HFF-Myc (cell line): Measurements from ENCODE around the gene PIP5K1A.
A peak's percentile ranks its signal among the peaks of the same experiment; 100 is the strongest.

Experiments used
- DNase-seq: peaks from one replicate; pipeline ENCODE4 v3.0.0-alpha.2; 2011; ENCODE audit warnings: low read depth; ENCODE audit errors: extremely low read depth
- H3K4me3 ChIP-seq: replicated peaks from 2 replicates; pipeline ENCODE4 v1.5.1; 2011; ENCODE audit warnings: low read depth, mild to moderate bottlenecking, control low read depth, low read length
- CTCF ChIP-seq: IDR thresholded peaks from 2 replicates; pipeline ENCODE4 v1.5.1; 2012; ENCODE audit warnings: mild to moderate bottlenecking, low read depth, low read length, control low read depth; ENCODE audit errors: missing control alignments

The PIP5K1A gene

GRCh38 chr1:151282883-151283725, 84.8 kb downstream of the PIP5K1A start:
- no peak for DNase-seq
- peak overlapping the region; percentile 57 for H3K4me3 ChIP-seq
- no peak for TF ChIP-seq CTCF

- TF ChIP-seq CTCF, result no peak
- no peak for DNase-seq
- H3K4me3 ChIP-seq, result peak overlapping the region; percentile 57
Measured at GRCh38 chr1:151284013-151284577, 85.7 kb downstream of the PIP5K1A start.

GRCh38 chr1:151286619-151287340, 88.4 kb downstream of the PIP5K1A start:
- no peak overlapping the region for H3K4me3 ChIP-seq
- no peak for TF ChIP-seq CTCF
- DNase-seq, result no peak

DNA sequence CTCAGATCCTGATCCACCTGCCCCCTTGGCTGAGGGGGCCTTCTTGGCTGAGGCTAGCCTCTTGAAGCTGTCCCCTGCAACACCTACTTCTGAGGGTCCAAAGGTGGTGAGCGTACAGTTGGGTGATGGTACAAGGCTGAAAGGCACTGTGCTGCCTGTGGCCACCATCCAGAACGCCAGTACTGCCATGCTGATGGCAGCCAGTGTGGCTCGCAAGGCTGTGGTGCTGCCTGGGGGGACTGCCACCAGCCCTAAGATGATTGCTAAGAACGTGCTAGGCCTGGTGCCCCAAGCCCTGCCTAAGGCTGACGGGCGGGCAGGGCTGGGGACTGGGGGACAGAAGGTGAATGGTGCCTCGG, 89.0 kb downstream of the PIP5K1A start:
- no peak for TF ChIP-seq CTCF
- no peak for DNase-seq
- H3K4me3 ChIP-seq, result no peak overlapping the region

DNA sequence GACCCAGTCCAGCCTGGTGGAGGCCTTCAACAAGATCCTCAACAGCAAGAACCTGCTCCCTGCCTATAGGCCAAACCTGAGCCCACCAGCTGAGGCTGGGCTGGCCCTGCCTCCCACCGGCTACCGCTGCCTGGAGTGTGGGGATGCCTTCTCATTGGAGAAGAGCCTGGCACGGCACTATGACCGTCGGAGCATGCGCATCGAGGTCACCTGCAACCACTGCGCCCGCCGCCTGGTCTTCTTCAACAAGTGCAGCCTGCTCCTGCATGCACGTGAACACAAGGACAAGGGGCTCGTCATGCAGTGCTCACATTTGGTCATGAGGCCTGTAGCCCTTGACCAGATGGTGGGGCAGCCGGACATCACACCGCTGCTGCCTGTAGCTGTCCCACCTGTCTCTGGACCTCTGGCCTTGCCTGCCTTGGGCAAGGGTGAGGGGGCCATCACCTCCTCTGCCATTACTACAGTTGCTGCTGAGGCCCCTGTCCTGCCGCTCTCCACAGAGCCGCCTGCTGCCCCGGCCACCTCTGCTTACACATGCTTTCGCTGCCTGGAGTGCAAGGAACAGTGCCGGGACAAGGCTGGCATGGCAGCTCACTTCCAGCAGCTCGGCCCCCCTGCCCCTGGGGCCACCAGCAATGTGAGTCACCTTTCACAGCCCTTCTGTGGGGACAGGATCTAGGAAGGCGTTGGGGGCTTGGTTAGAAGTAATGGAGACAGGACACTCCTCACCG, 89.6 kb downstream of the PIP5K1A start:
- no peak for DNase-seq
- no peak overlapping the region for H3K4me3 ChIP-seq
- no peak for TF ChIP-seq CTCF

GRCh38 chr1:151288502-151288901, 90.2 kb downstream of the PIP5K1A start:
- no peak overlapping the region for H3K4me3 ChIP-seq
- DNase-seq, result no peak
- no peak for TF ChIP-seq CTCF
